C4-2B (cell line): ENCODE measurements around the gene PHOX2A.
A peak's percentile ranks its signal among the peaks of the same experiment; 100 is the strongest.

Experiments
- CTCF ChIP-seq: fragments of 450-650 bp; conservative IDR thresholded peaks from 2 replicates; pipeline ENCODE4 v1.5.1; 2017; ENCODE audit warnings: mild to moderate bottlenecking
- ZFX ChIP-seq: fragments of 450-650 bp; IDR thresholded peaks from 2 replicates; pipeline ENCODE4 v1.6.1; 2017

GRCh38 chr11:72238492-72239312, 5.3 kb downstream of the PHOX2A start:
- TF ChIP-seq CTCF (peak; percentile 34), ZFX (no peak)
